ENCODE results near the gene BEAN1. TPM values are rescaled to one million over a fixed set of nuclear protein-coding genes. Genes with fewer than 3 reads are reported as not detected.

The BEAN1 gene
- total and polyA plus RNA-seq, 2 donors (not counting 1 experiment from before 2014, with no cell fraction given), result 0.07 TPM; not detected in 1

- TF ChIP-seq EZH2 (IDR thresholded peaks at IDR 0.05; ENCODE audit: low read length, missing control alignments), result no peak
- TF ChIP-seq CTCF (conservative IDR thresholded peaks at IDR 0.05 in 1 of 2, IDR thresholded peaks at IDR 0.05 in 1 of 2; ENCODE audit: low read depth in 1 of 2, low read length in 2 of 2), result peak; percentile 87 to 98
- Histone ChIP-seq H3K79me2 (ENCODE audit: control insufficient read depth, insufficient read depth, low read length) (no peaks in the 10 kb centered on the region), H3K36me3 (ENCODE audit: control insufficient read depth, insufficient read depth, low read length) (no peaks in the 10 kb centered on the region), H3K4me2 (ENCODE audit: extremely low read depth, insufficient read depth, low read length) (no peak overlapping the region), H3K27me3 (ENCODE audit: control insufficient read depth, insufficient read depth, low read length) (peaks cover 2% of the 10 kb centered on the region), H3K27ac (ENCODE audit: insufficient read depth, low read length) (no peak overlapping the region), H2AFZ (ENCODE audit: low read length) (no peak overlapping the region), H3K4me3 (replicated peaks in 1 of 4; ENCODE audit: control extremely low read depth in 1 of 4, insufficient read depth in 1 of 4, low read depth in 3 of 4, low read length in 4 of 4) (no peak overlapping the region), H4K20me1 (ENCODE audit: control insufficient read depth, extremely low read depth, insufficient read depth, low read length) (no peaks in the 10 kb centered on the region), H3K9me3 (ENCODE audit: control insufficient read depth, insufficient read depth, low read depth, low read length) (no peaks in the 10 kb centered on the region), H3K9ac (ENCODE audit: insufficient read depth, low read length) (no peak overlapping the region), H3K4me1 (ENCODE audit: control insufficient read depth, extremely low read depth, insufficient read depth, low read length) (peaks cover 6% of the 10 kb centered on the region)
- DNase-seq (ENCODE audit: low read depth in 2 of 2), result peak; percentile 59 to 64
Measured at GRCh38 chr16:66483689-66484452, 56.8 kb downstream of the BEAN1 start.

GRCh38 chr16:66484453-66485213 lies 57.5 kb downstream of the BEAN1 start:
- H3K4me3 ChIP-seq (replicated peaks in 1 of 4; ENCODE audit: control extremely low read depth in 1 of 4, insufficient read depth in 1 of 4, low read depth in 3 of 4, low read length in 4 of 4), result no peak overlapping the region
- H3K4me2 ChIP-seq (ENCODE audit: extremely low read depth, insufficient read depth, low read length), result no peak overlapping the region
- no peak overlapping the region for H2AFZ ChIP-seq (ENCODE audit: low read length)
- no peaks in the 10 kb centered on the region for H3K9me3 ChIP-seq (ENCODE audit: control insufficient read depth, insufficient read depth, low read depth, low read length)
- peaks cover 2% of the 10 kb centered on the region for H3K27me3 ChIP-seq (ENCODE audit: control insufficient read depth, insufficient read depth, low read length)
- H3K27ac ChIP-seq (ENCODE audit: insufficient read depth, low read length), result no peak overlapping the region
- no peaks in the 10 kb centered on the region for H3K36me3 ChIP-seq (ENCODE audit: control insufficient read depth, insufficient read depth, low read length)
- H3K79me2 ChIP-seq (ENCODE audit: control insufficient read depth, insufficient read depth, low read length), result no peaks in the 10 kb centered on the region
- TF ChIP-seq EZH2 (IDR thresholded peaks at IDR 0.05; ENCODE audit: low read length, missing control alignments) (no peak), CTCF (conservative IDR thresholded peaks at IDR 0.05 in 1 of 2, IDR thresholded peaks at IDR 0.05 in 1 of 2; ENCODE audit: low read depth in 1 of 2, low read length in 2 of 2) (no peak)
- peaks cover 6% of the 10 kb centered on the region for H3K4me1 ChIP-seq (ENCODE audit: control insufficient read depth, extremely low read depth, insufficient read depth, low read length)
- no peak for DNase-seq (ENCODE audit: low read depth in 2 of 2)
- H4K20me1 ChIP-seq (ENCODE audit: control insufficient read depth, extremely low read depth, insufficient read depth, low read length), result no peaks in the 10 kb centered on the region
- no peak overlapping the region for H3K9ac ChIP-seq (ENCODE audit: insufficient read depth, low read length)

GRCh38 chr16:66485376-66485775 lies 58.3 kb downstream of the BEAN1 start:
- Histone ChIP-seq H3K27me3 (ENCODE audit: control insufficient read depth, insufficient read depth, low read length) (peaks cover 2% of the 10 kb centered on the region), H3K9ac (ENCODE audit: insufficient read depth, low read length) (no peak overlapping the region), H2AFZ (ENCODE audit: low read length) (no peak overlapping the region), H3K4me1 (ENCODE audit: control insufficient read depth, extremely low read depth, insufficient read depth, low read length) (peaks cover 6% of the 10 kb centered on the region), H4K20me1 (ENCODE audit: control insufficient read depth, extremely low read depth, insufficient read depth, low read length) (no peaks in the 10 kb centered on the region), H3K36me3 (ENCODE audit: control insufficient read depth, insufficient read depth, low read length) (no peaks in the 10 kb centered on the region), H3K4me2 (ENCODE audit: extremely low read depth, insufficient read depth, low read length) (no peak overlapping the region), H3K27ac (ENCODE audit: insufficient read depth, low read length) (no peak overlapping the region), H3K9me3 (ENCODE audit: control insufficient read depth, insufficient read depth, low read depth, low read length) (no peaks in the 10 kb centered on the region), H3K79me2 (ENCODE audit: control insufficient read depth, insufficient read depth, low read length) (no peaks in the 10 kb centered on the region), H3K4me3 (replicated peaks in 1 of 4; ENCODE audit: control extremely low read depth in 1 of 4, insufficient read depth in 1 of 4, low read depth in 3 of 4, low read length in 4 of 4) (no peak overlapping the region)
- no peak for TF ChIP-seq EZH2 (IDR thresholded peaks at IDR 0.05; ENCODE audit: low read length, missing control alignments)
- TF ChIP-seq CTCF (conservative IDR thresholded peaks at IDR 0.05 in 1 of 2, IDR thresholded peaks at IDR 0.05 in 1 of 2; ENCODE audit: low read depth in 1 of 2, low read length in 2 of 2), result no peak
- DNase-seq (ENCODE audit: low read depth in 2 of 2), result no peak

All from fibroblast of lung (primary cell).